ENCODE data around the gene TMEM179. TPM values are rescaled to one million over a fixed set of nuclear protein-coding genes. Genes with fewer than 3 reads are reported as not detected.

The TMEM179 gene
- total and polyA plus RNA-seq, 8 donors: 1.1 to 35.3 (median 3.3) TPM

DNA sequence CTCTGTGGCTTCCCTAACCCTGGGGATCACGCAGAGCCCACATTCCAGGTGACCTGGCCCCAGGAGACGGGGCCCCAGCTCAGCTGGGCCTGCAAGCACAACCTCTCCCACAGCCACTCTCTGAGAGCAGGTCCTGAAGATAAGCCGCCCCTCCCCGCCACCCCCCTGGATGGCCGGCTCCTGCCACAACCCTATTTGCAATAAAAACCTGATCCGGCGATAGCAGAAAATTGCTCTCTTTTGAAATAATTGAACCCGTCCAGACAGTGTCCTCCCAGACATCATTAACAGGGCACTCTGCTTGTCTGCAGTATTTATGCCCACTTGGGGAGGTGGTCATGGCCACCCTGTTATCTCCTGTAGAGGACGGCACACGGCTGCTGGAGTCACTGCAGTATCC lies 20.0 kb downstream of the TMEM179 start:
- no peak for TF ChIP-seq CTCF (IDR thresholded peaks at IDR 0.05)
- H3K9me3 ChIP-seq: no peaks in the 10 kb centered on the region
- H3K36me3 ChIP-seq: no peaks in the 10 kb centered on the region
- 67 to 84% methylated on average over 10 of the region's 10 CpGs for WGBS, 2 donors
- no peak for FAIRE-seq
- intact Hi-C loops (cut with DNase I): no loop called here
- H3K27me3 ChIP-seq: no peaks in the 10 kb centered on the region
- H3K27ac ChIP-seq: no peak overlapping the region
- no peak for DNase-seq
- no peak overlapping the region for H3K4me3 ChIP-seq
- no peak for ATAC-seq
- peaks cover 0 to 18% (median 15%) of the 10 kb centered on the region in 3 donors for H3K4me1 ChIP-seq

GRCh38 chr14:104583424-104584306 lies 20.9 kb downstream of the TMEM179 start:
- Histone ChIP-seq H3K27me3 (no peaks in the 10 kb centered on the region), H3K4me3 (no peak overlapping the region), H3K4me1 (peaks cover 0 to 18% (median 15%) of the 10 kb centered on the region in 3 donors), H3K36me3 (no peaks in the 10 kb centered on the region), H3K9me3 (no peaks in the 10 kb centered on the region), H3K27ac (no peak overlapping the region)
- 65 to 74% methylated on average over 27 of the region's 27 CpGs for WGBS, 2 donors
- DNase-seq (no peak), FAIRE-seq (no peak), ATAC-seq (no peak)
- intact Hi-C loops (cut with DNase I): no loop called here
- no peak for TF ChIP-seq CTCF (IDR thresholded peaks at IDR 0.05)

DNA sequence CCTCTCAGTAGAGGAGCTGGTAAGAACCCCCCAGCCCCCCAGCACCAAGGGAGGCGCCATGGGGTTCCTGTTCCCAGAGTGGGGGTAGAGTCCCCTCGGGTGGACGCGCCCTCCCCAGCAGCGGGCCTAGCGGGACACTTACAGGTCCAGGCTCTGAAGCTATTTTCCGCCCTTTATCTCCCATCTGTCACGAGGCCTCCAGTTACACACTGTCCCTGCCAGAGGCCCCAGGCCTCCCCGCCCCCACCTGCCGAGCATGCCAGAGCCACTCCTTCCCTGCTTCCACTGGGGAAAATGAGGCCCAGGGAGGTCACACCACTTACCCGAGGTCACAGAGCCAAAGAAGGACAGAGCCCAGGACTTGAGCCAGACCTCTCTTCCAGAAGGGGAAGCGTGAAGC lies 21.9 kb downstream of the TMEM179 start:
- no peak overlapping the region for H3K27ac ChIP-seq
- FAIRE-seq (no peak), ATAC-seq (peak in 3 of 4 donors; percentile 12 to 25 (median 24)), DNase-seq (no peak)
- TF ChIP-seq CTCF (IDR thresholded peaks at IDR 0.05): no peak
- peaks cover 0 to 18% (median 15%) of the 10 kb centered on the region in 3 donors for H3K4me1 ChIP-seq
- no peaks in the 10 kb centered on the region for H3K9me3 ChIP-seq
- H3K27me3 ChIP-seq: no peaks in the 10 kb centered on the region
- H3K36me3 ChIP-seq: no peaks in the 10 kb centered on the region
- intact Hi-C loops (cut with DNase I): no loop called here
- H3K4me3 ChIP-seq: no peak overlapping the region
- WGBS, 2 donors: 28 to 30% methylated on average over 12 of the region's 12 CpGs

- no peak for TF ChIP-seq CTCF (IDR thresholded peaks at IDR 0.05)
- no peak for FAIRE-seq
- Histone ChIP-seq H3K36me3 (no peaks in the 10 kb centered on the region), H3K27ac (no peak overlapping the region), H3K9me3 (no peaks in the 10 kb centered on the region), H3K4me1 (peaks cover 0 to 18% (median 15%) of the 10 kb centered on the region in 3 donors), H3K27me3 (no peaks in the 10 kb centered on the region), H3K4me3 (no peak overlapping the region)
- ATAC-seq: no peak
- WGBS, 2 donors: 71 to 81% methylated on average over 19 to 20 of the region's 20 CpGs
- DNase-seq: no peak
- intact Hi-C loops (cut with DNase I): no loop called here
These were observed 22.6 kb downstream of the TMEM179 start for GRCh38 chr14:104582005-104582404.

DNA sequence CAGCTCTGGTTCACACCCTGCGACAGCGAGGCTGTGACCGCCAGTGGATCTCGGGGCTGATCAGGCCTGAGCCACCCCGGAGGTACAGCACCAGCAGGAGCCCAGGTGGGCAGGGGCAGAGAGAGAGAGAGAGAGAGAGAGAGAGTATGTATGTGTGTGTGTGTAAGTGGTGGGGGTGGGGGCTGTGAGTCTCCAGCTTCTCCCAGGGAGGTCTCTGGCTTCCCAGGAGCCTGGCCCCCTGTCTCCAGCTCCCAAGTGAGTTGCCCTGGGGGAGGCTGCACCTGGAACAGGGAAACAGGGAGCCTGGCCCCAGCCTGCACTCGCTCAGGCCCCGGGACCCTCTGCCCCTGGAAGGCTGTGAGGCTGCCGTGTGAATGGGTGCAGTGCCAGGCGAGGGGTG lies 23.1 kb downstream of the TMEM179 start:
- FAIRE-seq (no peak), DNase-seq (no peak), ATAC-seq (no peak)
- peaks cover 0 to 18% (median 15%) of the 10 kb centered on the region in 3 donors for H3K4me1 ChIP-seq
- intact Hi-C loops (cut with DNase I): no loop called here
- H3K4me3 ChIP-seq: no peak overlapping the region
- no peaks in the 10 kb centered on the region for H3K27me3 ChIP-seq
- no peak overlapping the region for H3K27ac ChIP-seq
- WGBS, 2 donors: 75 to 76% methylated on average over 9 of the region's 9 CpGs
- no peak for TF ChIP-seq CTCF (IDR thresholded peaks at IDR 0.05)
- no peaks in the 10 kb centered on the region for H3K9me3 ChIP-seq
- H3K36me3 ChIP-seq: no peaks in the 10 kb centered on the region

Data from pancreas (tissue), 10 donors.